B cell (primary cell): ENCODE measurements around the gene FEM1B. TPM values are rescaled to one million over a fixed set of nuclear protein-coding genes. Genes with fewer than 3 reads are reported as not detected.

Source experiments
- ATAC-seq: fragments of 200-7000 bp; cut with Tn5 transposase; one replicate; pipeline ENCODE4 v1.10.0; 2021; ENCODE audit warnings: low read depth, mild to moderate bottlenecking, moderate number of reproducible peaks, moderate library complexity
- CTCF ChIA-PET: fragments of 350-600 bp; sonication (Branson Sonifier 250); formaldehyde crosslinking; loops from one replicate; lab custom pipeline; 2021; ENCODE audit warnings: antibody characterized with exemption, inconsistent platforms; lab: Charles Lee
- POLR2A ChIA-PET: fragments of 350-600 bp; sonication (Branson Sonifier 250); formaldehyde crosslinking; loops from one replicate; lab custom pipeline; 2021; ENCODE audit warnings: antibody characterized with exemption; lab: Charles Lee
- DNase-seq: peaks from one replicate; pipeline ENCODE4 v3.0.0; 2013
- H2AFZ ChIP-seq: 2 replicates; pipeline ENCODE4 v1.6.1; 2012; ENCODE audit warnings: mild to moderate bottlenecking, low read depth, low read length; ENCODE audit not compliant: insufficient read depth, poor library complexity, severe bottlenecking
- H3K27ac ChIP-seq, 2 donors: 1 replicate in 1 of 2; 2 replicates in 1 of 2; pipeline ENCODE4 v1.5.1; 2012 to 2013; ENCODE audit warnings: low read length in 2 of 2, mild to moderate bottlenecking in 2 of 2, moderate library complexity in 1 of 2
- H3K27me3 ChIP-seq, 4 experiments: fragments of 200-600 bp in 1 of 4; sonication (generic) in 1 of 4; replicated peaks in 1 of 4; 1 replicate in 2 of 4; 2 replicates in 2 of 4; pipeline versions ENCODE4 v1.6.1 to v1.7.0; 2013 to 2016; ENCODE audit warnings: low read length in 3 of 4, mild to moderate bottlenecking in 2 of 4, mixed read lengths in 1 of 4, moderate library complexity in 1 of 4; ENCODE audit not compliant: insufficient read depth in 4 of 4, control insufficient read depth in 3 of 4; ENCODE audit errors: control extremely low read depth in 1 of 4
- H3K36me3 ChIP-seq, 2 experiments: replicated peaks in 1 of 2; 1 replicate in 1 of 2; 2 replicates in 1 of 2; pipeline versions ENCODE4 v1.6.1 to v1.7.1; 2013; ENCODE audit warnings: low read length in 1 of 2; ENCODE audit not compliant: insufficient read depth in 2 of 2, control insufficient read depth in 1 of 2; ENCODE audit errors: control extremely low read depth in 1 of 2, extremely low read depth in 1 of 2
- H3K4me1 ChIP-seq, 2 donors: fragments of 200-600 bp in 1 of 2; sonication (generic) in 1 of 2; 1 replicate in 1 of 2; 2 replicates in 1 of 2; pipeline versions ENCODE4 v1.5.1 to v1.6.1; 2013 to 2017; ENCODE audit warnings: low read length in 2 of 2; ENCODE audit not compliant: control insufficient read depth in 2 of 2, insufficient read depth in 2 of 2
- H3K4me2 ChIP-seq: replicated peaks from 2 replicates; pipeline ENCODE3; 2012; ENCODE audit warnings: mild to moderate bottlenecking, low read depth, low read length; ENCODE audit not compliant: poor library complexity, severe bottlenecking
- H3K4me3 ChIP-seq, 5 experiments: fragments of 200-600 bp in 1 of 5; sonication (generic) in 1 of 5; 1 replicate in 3 of 5; 2 replicates in 2 of 5; pipeline versions ENCODE4 v1.5.1 to v1.7.0; 2011 to 2016; ENCODE audit warnings: low read length in 4 of 5, mild to moderate bottlenecking in 4 of 5, low read depth in 2 of 5, control low read depth in 1 of 5, moderate library complexity in 1 of 5; ENCODE audit not compliant: insufficient read depth in 1 of 5; ENCODE audit errors: control extremely low read depth in 1 of 5, extremely low read depth in 1 of 5
- H3K79me2 ChIP-seq: fragments of 200-600 bp; sonication (generic); one replicate; pipeline ENCODE4 v1.6.0; 2016; ENCODE audit warnings: low read length; ENCODE audit not compliant: control insufficient read depth, insufficient read depth
- H3K9ac ChIP-seq: fragments of 200-600 bp; sonication (generic); 2 replicates; pipeline ENCODE4 v1.6.1; 2017; ENCODE audit warnings: mild to moderate bottlenecking, low read length, moderate library complexity
- H3K9me3 ChIP-seq, 3 donors: one replicate each; pipeline versions ENCODE4 v1.6.1 to v1.7.1; 2013; ENCODE audit warnings: low read length in 2 of 3; ENCODE audit not compliant: control insufficient read depth in 2 of 3, insufficient read depth in 1 of 3; ENCODE audit errors: control extremely low read depth in 1 of 3
- H4K20me1 ChIP-seq: 2 replicates; pipeline ENCODE4 v1.6.0; 2012; ENCODE audit warnings: mild to moderate bottlenecking, low read length; ENCODE audit not compliant: insufficient read depth, control insufficient read depth, poor library complexity, severe bottlenecking
- H3K27ac Mint-ChIP-seq: one replicate; pipeline ENCODE4 v1.8.0; 2021; ENCODE audit warnings: mixed read lengths
- H3K27me3 Mint-ChIP-seq: one replicate; pipeline ENCODE4 v1.8.0; 2021; ENCODE audit warnings: mixed read lengths
- H3K4me1 Mint-ChIP-seq: one replicate; pipeline ENCODE4 v1.8.0; 2021; ENCODE audit warnings: mixed read lengths
- H3K4me3 Mint-ChIP-seq: one replicate; pipeline ENCODE4 v1.8.0; 2021; ENCODE audit warnings: mixed read lengths
- H3K9me3 Mint-ChIP-seq: one replicate; pipeline ENCODE4 v1.8.0; 2022; ENCODE audit warnings: mixed read lengths; ENCODE audit not compliant: insufficient read depth
- EZH2 ChIP-seq: IDR thresholded peaks from 2 replicates; pipeline ENCODE4 v1.6.1; 2012; ENCODE audit warnings: borderline replicate concordance, low read depth, mild to moderate bottlenecking, moderate library complexity, low read length; ENCODE audit not compliant: insufficient read depth, poor library complexity, severe bottlenecking
- WGBS: methylation state at CpG from one replicate; pipeline ENCODE4 v1.1.5; 2013; ENCODE audit warnings: missing lambda C conversion rate; ENCODE audit not compliant: insufficient coverage; 5-methylcytosine and 5-hydroxymethylcytosine counted together
- intact Hi-C: fragments of 100-400 bp; cut with micrococcal nuclease; formaldehyde crosslinking; loops from one replicate; pipeline ENCODE4 v1.10.0; 2022
- polyA plus RNA-seq: library from polyadenylated mRNA; depleted of rRNA; stranded (reverse); fragments of >200 nt; gene quantifications from 2 replicates; pipeline ENCODE4 v1.2.3, GENCODE V29; 2012
- total RNA-seq, 2 donors: library from RNA; stranded (reverse); fragments of 120-200 nt in 1 of 2; gene quantifications; 1 replicate in 1 of 2; 2 replicates in 1 of 2; pipeline versions ENCODE4 v1.2.3 to v1.2.4, GENCODE V29; 2013 to 2022
- TF ChIP-seq, protein P1 (sequence below): fragments of 200-600 bp; IDR thresholded peaks from one replicate; pipeline ENCODE4 v1.8.0; 2022; ENCODE audit warnings: antibody characterized with exemption, mild to moderate bottlenecking

Gene FEM1B
- total and polyA plus RNA-seq, 2 donors (not counting 1 experiment from before 2014, with no cell fraction given) = 13.8 to 52.4 TPM

DNA sequence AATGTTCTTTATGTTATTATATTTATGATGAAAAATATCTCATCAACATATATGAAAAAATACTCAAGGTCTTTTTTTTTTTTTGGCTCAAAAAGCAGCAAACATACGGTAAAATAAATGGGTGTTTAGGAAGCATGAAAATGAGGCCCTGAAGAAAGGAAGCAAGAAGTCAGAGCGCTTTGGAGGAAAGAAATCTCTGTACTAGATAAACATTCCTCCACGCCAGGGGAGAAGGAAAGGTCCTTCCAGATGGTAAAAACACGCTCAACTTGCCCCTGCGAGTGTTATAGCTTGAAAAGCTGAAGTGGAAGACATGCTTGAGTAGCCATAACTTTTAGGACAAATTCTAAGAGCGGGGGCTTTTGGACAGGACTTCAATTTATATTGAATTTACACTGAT is 52.9 kb downstream of the FEM1B start:
- POLR2A ChIA-PET = interaction anchor here (1.0 kb wide), 1 partner anchor 53 kb away, joined by 4 read pairs; the partner anchor contains the start of gene FEM1B
- no peak overlapping the region for H3K4me2 ChIP-seq
- CTCF ChIA-PET = no interaction called here

DNA sequence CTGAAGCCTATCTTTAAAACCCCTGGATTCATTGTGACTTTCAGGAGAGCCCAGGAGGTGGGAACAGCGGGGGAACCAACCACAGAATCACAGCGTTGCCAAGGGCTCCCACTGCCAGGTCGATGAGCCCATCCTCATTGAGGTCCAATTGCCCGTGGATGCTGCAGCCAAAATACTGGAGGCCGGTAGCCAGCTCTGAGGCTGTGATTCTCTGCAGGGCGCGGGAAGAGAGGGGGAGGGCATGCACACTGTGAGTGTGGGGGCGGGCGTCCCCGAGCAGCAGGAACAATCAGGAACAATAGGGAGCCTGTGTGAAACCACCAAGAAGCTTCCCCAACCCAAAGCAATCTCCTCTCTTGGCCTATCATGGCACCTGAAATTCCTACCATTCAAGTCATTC is 53.4 kb downstream of the FEM1B start:
- Histone ChIP-seq H3K4me2 (no peak overlapping the region), H3K79me2 (no peaks in the 10 kb centered on the region), H3K9me3 (no peaks in the 10 kb centered on the region), H3K4me1 (no peaks in the 10 kb centered on the region), H3K27ac (no peak overlapping the region), H3K36me3 (no peaks in the 10 kb centered on the region), H4K20me1 (no peaks in the 10 kb centered on the region), H3K4me3 (no peak overlapping the region), H3K27me3 (peaks cover 0 to 14% (median 1%) of the 10 kb centered on the region in 4 experiments), H3K9ac (no peak overlapping the region), H2AFZ (no peak overlapping the region)
- intact Hi-C loops = no loop called here
- no peaks in the 10 kb centered on the region for H3K4me1 Mint-ChIP-seq
- H3K9me3 Mint-ChIP-seq = no peaks in the 10 kb centered on the region
- no peak for ATAC-seq
- no peak for TF ChIP-seq EZH2
- TF ChIP-seq, protein P1, sequence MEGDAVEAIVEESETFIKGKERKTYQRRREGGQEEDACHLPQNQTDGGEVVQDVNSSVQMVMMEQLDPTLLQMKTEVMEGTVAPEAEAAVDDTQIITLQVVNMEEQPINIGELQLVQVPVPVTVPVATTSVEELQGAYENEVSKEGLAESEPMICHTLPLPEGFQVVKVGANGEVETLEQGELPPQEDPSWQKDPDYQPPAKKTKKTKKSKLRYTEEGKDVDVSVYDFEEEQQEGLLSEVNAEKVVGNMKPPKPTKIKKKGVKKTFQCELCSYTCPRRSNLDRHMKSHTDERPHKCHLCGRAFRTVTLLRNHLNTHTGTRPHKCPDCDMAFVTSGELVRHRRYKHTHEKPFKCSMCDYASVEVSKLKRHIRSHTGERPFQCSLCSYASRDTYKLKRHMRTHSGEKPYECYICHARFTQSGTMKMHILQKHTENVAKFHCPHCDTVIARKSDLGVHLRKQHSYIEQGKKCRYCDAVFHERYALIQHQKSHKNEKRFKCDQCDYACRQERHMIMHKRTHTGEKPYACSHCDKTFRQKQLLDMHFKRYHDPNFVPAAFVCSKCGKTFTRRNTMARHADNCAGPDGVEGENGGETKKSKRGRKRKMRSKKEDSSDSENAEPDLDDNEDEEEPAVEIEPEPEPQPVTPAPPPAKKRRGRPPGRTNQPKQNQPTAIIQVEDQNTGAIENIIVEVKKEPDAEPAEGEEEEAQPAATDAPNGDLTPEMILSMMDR = no peak
- no peak for DNase-seq
- no peak overlapping the region for H3K27ac Mint-ChIP-seq
- no peak overlapping the region for H3K4me3 Mint-ChIP-seq
- CTCF ChIA-PET = no interaction called here
- 90% methylated on average over 9 of the region's 10 CpGs for WGBS
- H3K27me3 Mint-ChIP-seq = peaks cover 34% of the 10 kb centered on the region
- POLR2A ChIA-PET = interaction anchor here (1.0 kb wide), 1 partner anchor 53 kb away, joined by 4 read pairs; the partner anchor contains the start of gene FEM1B

More for the DNA sequence above, 52.9 kb downstream of the FEM1B start:
- Histone ChIP-seq H3K79me2 (no peaks in the 10 kb centered on the region), H3K9ac (no peak overlapping the region), H3K4me3 (no peak overlapping the region), H3K4me1 (no peaks in the 10 kb centered on the region), H2AFZ (no peak overlapping the region), H4K20me1 (no peaks in the 10 kb centered on the region), H3K36me3 (no peaks in the 10 kb centered on the region), H3K27me3 (peaks cover 0 to 14% (median 1%) of the 10 kb centered on the region in 4 experiments), H3K9me3 (no peaks in the 10 kb centered on the region), H3K27ac (no peak overlapping the region)
- WGBS = 92% methylated on average over 2 of the region's 6 CpGs
- ATAC-seq = no peak
- no peak for DNase-seq
- H3K27ac Mint-ChIP-seq = no peak overlapping the region
- peaks cover 34% of the 10 kb centered on the region for H3K27me3 Mint-ChIP-seq
- TF ChIP-seq, protein P1 = no peak
- TF ChIP-seq EZH2 = no peak
- no peak overlapping the region for H3K4me3 Mint-ChIP-seq
- H3K9me3 Mint-ChIP-seq = no peaks in the 10 kb centered on the region
- intact Hi-C loops = no loop called here
- H3K4me1 Mint-ChIP-seq = no peaks in the 10 kb centered on the region
